HCT116 (cell line): ENCODE results near the gene MEGF8. TPM values are rescaled to one million over a fixed set of nuclear protein-coding genes. Genes with fewer than 3 reads are reported as not detected.

Source experiments
- ATAC-seq: fragments of 200-7000 bp; cut with Tn5 transposase; 2 replicates; pipeline ENCODE4 v1.9.1; 2020; ENCODE audit warnings: mild to moderate bottlenecking, moderate library complexity
- BruUV-seq: library from RNA; stranded (reverse); fragments of 400-500 nt; replicated peaks from 2 replicates; lab custom pipeline; 2021; lab: Mats Ljungman, UMichigan
- CTCF ChIA-PET: fragments of 300-600 bp; sonication (Branson Sonifier 250); formaldehyde crosslinking; loops from one replicate; lab custom pipeline; 2021; ENCODE audit warnings: antibody characterized with exemption; lab: Charles Lee
- POLR2A ChIA-PET: fragments of 300-600, 350-600 bp; sonication (Branson Sonifier 250); formaldehyde crosslinking; loops from one replicate; lab custom pipeline; 2021; ENCODE audit warnings: antibody characterized with exemption; lab: Charles Lee
- RAD21 ChIA-PET, 2 experiments: fragments of 300-600 bp; sonication (Branson Sonifier 250); formaldehyde crosslinking; loops; one replicate each; lab custom pipeline; 2023; ENCODE audit warnings: low total read pairs in 2 of 2; ENCODE audit not compliant: uncharacterized antibody in 2 of 2, unreplicated experiment in 2 of 2, low non-redundant PET in 1 of 2; lab: Charles Lee
- DNase-seq: peaks from one replicate; pipeline ENCODE4 v3.0.0-alpha.2; 2010; ENCODE audit warnings: low read depth, low spot score
- H2AFZ ChIP-seq: fragments of 200-600 bp; shearing (Covaris generic), sonication (generic); 2 replicates; pipeline ENCODE4 v1.6.1; 2017; ENCODE audit warnings: low read depth, mixed run types, mixed read lengths, antibody characterized with exemption, low read length; ENCODE audit not compliant: poor library complexity, severe bottlenecking
- H3K27ac ChIP-seq: 2 replicates; pipeline ENCODE4 v1.5.1; 2012; ENCODE audit warnings: low read depth, low read length
- H3K27me3 ChIP-seq: fragments of 200-600 bp; sonication (generic); 2 replicates; pipeline ENCODE4 v1.6.1; 2016; ENCODE audit warnings: mixed run types, low read length, mixed read lengths; ENCODE audit not compliant: insufficient read depth
- H3K36me3 ChIP-seq, 2 experiments: fragments of 200-500 bp in 1 of 2; fragments of 200-600 bp in 1 of 2; sonication (Bioruptor generic) in 1 of 2; sonication (generic) in 1 of 2; 2 replicates each; pipeline versions ENCODE4 v1.5.1 to v1.6.1; 2014 to 2016; ENCODE audit warnings: low read length in 2 of 2, inconsistent platforms in 1 of 2, mixed read lengths in 1 of 2, mixed run types in 1 of 2; ENCODE audit not compliant: insufficient read depth in 2 of 2, control insufficient read depth in 1 of 2
- H3K4me1 ChIP-seq, 2 experiments: fragments of 200-600 bp in 1 of 2; sonication (generic) in 1 of 2; 2 replicates each; pipeline versions ENCODE4 v1.5.1 to v1.6.1; 2012 to 2017; ENCODE audit warnings: low read length in 2 of 2, inconsistent platforms in 1 of 2, mild to moderate bottlenecking in 1 of 2, mixed read lengths in 1 of 2, mixed run types in 1 of 2, moderate library complexity in 1 of 2; ENCODE audit not compliant: insufficient read depth in 2 of 2, control insufficient read depth in 1 of 2
- H3K4me2 ChIP-seq: fragments of 200-600 bp; sonication (generic); 2 replicates; pipeline ENCODE4 v1.6.1; 2017; ENCODE audit warnings: mixed run types, low read length, mixed read lengths
- H3K4me3 ChIP-seq, 2 experiments: fragments of 200-600 bp in 1 of 2; sonication (generic) in 1 of 2; replicated peaks in 1 of 2; 2 replicates each; pipeline ENCODE4 v1.5.1; 2011 to 2016; ENCODE audit warnings: low read length in 2 of 2, control low read depth in 1 of 2, low read depth in 1 of 2, mild to moderate bottlenecking in 1 of 2, mixed read lengths in 1 of 2, mixed run types in 1 of 2
- H3K79me2 ChIP-seq: fragments of 200-600 bp; sonication (generic); 2 replicates; pipeline ENCODE4 v1.6.1; 2017; ENCODE audit warnings: mild to moderate bottlenecking, mixed run types, low read length, moderate library complexity, mixed read lengths; ENCODE audit not compliant: insufficient read depth
- H3K9ac ChIP-seq: fragments of 200-600 bp; sonication (generic); 2 replicates; pipeline ENCODE4 v1.6.1; 2016; ENCODE audit warnings: low read length, mixed read lengths
- H3K9me2 ChIP-seq: fragments of 200-600 bp; sonication (generic), shearing (Covaris generic); 2 replicates; pipeline ENCODE4 v1.6.1; 2017; ENCODE audit warnings: mixed run types, mild to moderate bottlenecking, moderate library complexity; ENCODE audit not compliant: insufficient read depth
- H3K9me3 ChIP-seq, 2 experiments: fragments of 200-500 bp in 1 of 2; fragments of 200-600 bp in 1 of 2; sonication (Bioruptor generic) in 1 of 2; sonication (generic) in 1 of 2; 2 replicates each; pipeline ENCODE4 v1.6.1; 2014 to 2017; ENCODE audit warnings: low read length in 2 of 2, mixed read lengths in 2 of 2, inconsistent platforms in 1 of 2, low read depth in 1 of 2, mild to moderate bottlenecking in 1 of 2, mixed run types in 1 of 2, moderate library complexity in 1 of 2; ENCODE audit not compliant: control insufficient read depth in 1 of 2, insufficient read depth in 1 of 2
- H4K20me1 ChIP-seq: fragments of 200-600 bp; sonication (generic), shearing (Covaris generic); 2 replicates; pipeline ENCODE4 v1.6.1; 2017; ENCODE audit warnings: mixed run types, mild to moderate bottlenecking, moderate library complexity; ENCODE audit not compliant: insufficient read depth
- ELF1 ChIP-seq: IDR thresholded peaks from 2 replicates; pipeline ENCODE4 v1.6.1; 2012; ENCODE audit warnings: low read depth, borderline replicate concordance
- FOSL1 ChIP-seq: IDR thresholded peaks from 2 replicates; pipeline ENCODE4 v1.6.1; 2012; ENCODE audit warnings: low read depth
- JUND ChIP-seq: IDR thresholded peaks from 2 replicates; pipeline ENCODE4 v1.6.1; 2012
- MAX ChIP-seq: IDR thresholded peaks from 2 replicates; pipeline ENCODE4 v1.6.1; 2012
- REST ChIP-seq: IDR thresholded peaks from 2 replicates; pipeline ENCODE4 v1.6.1; 2012; ENCODE audit warnings: low read depth
- TCF7L2 ChIP-seq: IDR thresholded peaks from 2 replicates; pipeline ENCODE4 v1.7.0; 2011; ENCODE audit warnings: borderline replicate concordance, inconsistent platforms; ENCODE audit not compliant: insufficient read depth, insufficient read length; ENCODE audit errors: extremely low read depth
- ZBTB33 ChIP-seq: IDR thresholded peaks from 2 replicates; pipeline ENCODE4 v1.6.1; 2011; ENCODE audit warnings: mild to moderate bottlenecking, low read length, moderate library complexity; ENCODE audit not compliant: insufficient replicate concordance; ENCODE audit errors: extremely low read depth
- ZNF274 ChIP-seq: fragments of 200-500 bp; sonication (Bioruptor generic); IDR thresholded peaks from 2 replicates; pipeline ENCODE4 v1.6.1; 2014; ENCODE audit warnings: mild to moderate bottlenecking, low read depth, low read length, inconsistent platforms
- intact Hi-C: fragments of 100-400 bp; cut with micrococcal nuclease; formaldehyde crosslinking; loops from 2 replicates; pipeline ENCODE4 v1.10.0; 2022
- total RNA-seq: library from RNA; stranded (reverse); gene quantifications from one replicate; pipeline ENCODE4 v1.2.1, GENCODE V29; 2021; ENCODE audit not compliant: unreplicated experiment
- TF ChIP-seq, protein P1 (sequence below), 3 experiments: fragments of 200-600 bp in 1 of 3; sonication (generic) in 1 of 3; IDR thresholded peaks in 2 of 3; conservative IDR thresholded peaks in 1 of 3; 2 replicates each; pipeline ENCODE4 v1.5.1; 2012 to 2017; ENCODE audit warnings: low read depth in 2 of 3, low read length in 2 of 3, antibody characterized with exemption in 1 of 3, borderline replicate concordance in 1 of 3, control low read depth in 1 of 3, mild to moderate bottlenecking in 1 of 3, mixed read lengths in 1 of 3, mixed run types in 1 of 3, moderate library complexity in 1 of 3; ENCODE audit not compliant: insufficient read depth in 1 of 3
- TF ChIP-seq, protein P2 (sequence below): IDR thresholded peaks from 2 replicates; pipeline ENCODE4 v1.6.1; 2012

MEGF8 gene
- total RNA-seq, 1 experiment from 2014 or later: 24.0 TPM

GRCh38 chr19:42350417-42350816 lies 25.0 kb downstream of the MEGF8 start:
- TF ChIP-seq ELF1 (no peak), JUND (no peak), ZBTB33 (no peak), FOSL1 (no peak), TCF7L2 (no peak), ZNF274 (no peak), MAX (no peak), REST (no peak)
- TF ChIP-seq, protein P1, sequence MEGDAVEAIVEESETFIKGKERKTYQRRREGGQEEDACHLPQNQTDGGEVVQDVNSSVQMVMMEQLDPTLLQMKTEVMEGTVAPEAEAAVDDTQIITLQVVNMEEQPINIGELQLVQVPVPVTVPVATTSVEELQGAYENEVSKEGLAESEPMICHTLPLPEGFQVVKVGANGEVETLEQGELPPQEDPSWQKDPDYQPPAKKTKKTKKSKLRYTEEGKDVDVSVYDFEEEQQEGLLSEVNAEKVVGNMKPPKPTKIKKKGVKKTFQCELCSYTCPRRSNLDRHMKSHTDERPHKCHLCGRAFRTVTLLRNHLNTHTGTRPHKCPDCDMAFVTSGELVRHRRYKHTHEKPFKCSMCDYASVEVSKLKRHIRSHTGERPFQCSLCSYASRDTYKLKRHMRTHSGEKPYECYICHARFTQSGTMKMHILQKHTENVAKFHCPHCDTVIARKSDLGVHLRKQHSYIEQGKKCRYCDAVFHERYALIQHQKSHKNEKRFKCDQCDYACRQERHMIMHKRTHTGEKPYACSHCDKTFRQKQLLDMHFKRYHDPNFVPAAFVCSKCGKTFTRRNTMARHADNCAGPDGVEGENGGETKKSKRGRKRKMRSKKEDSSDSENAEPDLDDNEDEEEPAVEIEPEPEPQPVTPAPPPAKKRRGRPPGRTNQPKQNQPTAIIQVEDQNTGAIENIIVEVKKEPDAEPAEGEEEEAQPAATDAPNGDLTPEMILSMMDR (IDR thresholded peaks at IDR 0.05 in 2 of 3, conservative IDR thresholded peaks at IDR 0.05 in 1 of 3; ENCODE audit: borderline replicate concordance in 1 of 3, insufficient read depth in 1 of 3, low read depth in 2 of 3, low read length in 2 of 3): no peak
- TF ChIP-seq, protein P2, sequence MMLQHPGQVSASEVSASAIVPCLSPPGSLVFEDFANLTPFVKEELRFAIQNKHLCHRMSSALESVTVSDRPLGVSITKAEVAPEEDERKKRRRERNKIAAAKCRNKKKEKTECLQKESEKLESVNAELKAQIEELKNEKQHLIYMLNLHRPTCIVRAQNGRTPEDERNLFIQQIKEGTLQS: no peak
- intact Hi-C loops: no loop called here
- DNase-seq (no peak), ATAC-seq (peak; percentile 31)
- H3K9me3 ChIP-seq: no peaks in the 10 kb centered on the region
- no peaks in the 10 kb centered on the region for H3K9me2 ChIP-seq
- H3K4me1 ChIP-seq: no peaks in the 10 kb centered on the region
- H3K79me2 ChIP-seq: no peaks in the 10 kb centered on the region
- H3K4me3 ChIP-seq: no peak overlapping the region
- H2AFZ ChIP-seq: no peak overlapping the region
- no peak overlapping the region for H3K9ac ChIP-seq
- CTCF ChIA-PET: no interaction called here
- RAD21 ChIA-PET: no interaction called here
- H3K27me3 ChIP-seq: no peaks in the 10 kb centered on the region
- POLR2A ChIA-PET: no interaction called here
- H3K27ac ChIP-seq: no peak overlapping the region
- H4K20me1 ChIP-seq: no peaks in the 10 kb centered on the region
- H3K4me2 ChIP-seq: no peak overlapping the region
- no peaks in the 10 kb centered on the region; a peak in 1 of 4 replicates for H3K36me3 ChIP-seq
- BruUV-seq: no TSS peak
